Measurements from ENCODE around the gene DNAH2.

The DNAH2 gene

GRCh38 chr17:7864995-7865650, 147.6 kb downstream of the DNAH2 start:
- TF ChIP-seq ZNF274 (IDR thresholded peaks at IDR 0.05; ENCODE audit: low read depth, low read length) = no peak
- TF ChIP-seq SUZ12 (IDR thresholded peaks at IDR 0.05; ENCODE audit: extremely low read depth, insufficient read depth, insufficient read length) = no peak
- no peak for TF ChIP-seq YY1 (IDR thresholded peaks at IDR 0.05; ENCODE audit: insufficient read depth, insufficient read length)
- H3K4me1 ChIP-seq (ENCODE audit: insufficient read depth, insufficient read length) = no peaks in the 10 kb centered on the region
- H3K27me3 ChIP-seq (ENCODE audit: insufficient read depth, insufficient read length) = no peaks in the 10 kb centered on the region
- peaks cover 5% of the 10 kb centered on the region; the same call in 1 of the 2 replicates for H3K9me3 ChIP-seq (ENCODE audit: insufficient read depth, low read length)
- no peak overlapping the region for H3K4me3 ChIP-seq (ENCODE audit: insufficient read length, low read depth)
- peaks cover 31% of the 10 kb centered on the region for H3K36me3 ChIP-seq (ENCODE audit: insufficient read depth, insufficient read length, low read length)
- no peak for DNase-seq (ENCODE audit: low read depth, low spot score)
- H3K9ac ChIP-seq (ENCODE audit: insufficient read length, low read depth) = no peak overlapping the region

- no peak for DNase-seq (ENCODE audit: low read depth, low spot score)
- TF ChIP-seq ZNF274 (IDR thresholded peaks at IDR 0.05; ENCODE audit: low read depth, low read length) (no peak), SUZ12 (IDR thresholded peaks at IDR 0.05; ENCODE audit: extremely low read depth, insufficient read depth, insufficient read length) (no peak), YY1 (IDR thresholded peaks at IDR 0.05; ENCODE audit: insufficient read depth, insufficient read length) (no peak)
- peaks cover 11% of the 10 kb centered on the region for H3K36me3 ChIP-seq (ENCODE audit: insufficient read depth, insufficient read length, low read length)
- H3K27me3 ChIP-seq (ENCODE audit: insufficient read depth, insufficient read length) = no peaks in the 10 kb centered on the region
- H3K9me3 ChIP-seq (ENCODE audit: insufficient read depth, low read length) = peaks cover 5% of the 10 kb centered on the region; the same call in 1 of the 2 replicates
- H3K4me3 ChIP-seq (ENCODE audit: insufficient read length, low read depth) = no peak overlapping the region
- no peaks in the 10 kb centered on the region for H3K4me1 ChIP-seq (ENCODE audit: insufficient read depth, insufficient read length)
- no peak overlapping the region for H3K9ac ChIP-seq (ENCODE audit: insufficient read length, low read depth)
These were observed 150.4 kb downstream of the DNAH2 start for GRCh38 chr17:7867881-7868329.

GRCh38 chr17:7873051-7873450, 155.5 kb downstream of the DNAH2 start:
- no peak for TF ChIP-seq YY1 (IDR thresholded peaks at IDR 0.05; ENCODE audit: insufficient read depth, insufficient read length)
- no peak for DNase-seq (ENCODE audit: low read depth, low spot score)
- Histone ChIP-seq H3K27me3 (ENCODE audit: insufficient read depth, insufficient read length) (no peaks in the 10 kb centered on the region), H3K36me3 (ENCODE audit: insufficient read depth, insufficient read length, low read length) (no peaks in the 10 kb centered on the region), H3K4me3 (ENCODE audit: insufficient read length, low read depth) (no peak overlapping the region), H3K9me3 (ENCODE audit: insufficient read depth, low read length) (no peaks in the 10 kb centered on the region), H3K9ac (ENCODE audit: insufficient read length, low read depth) (no peak overlapping the region), H3K4me1 (ENCODE audit: insufficient read depth, insufficient read length) (no peaks in the 10 kb centered on the region)

GRCh38 chr17:7875804-7876370, 158.3 kb downstream of the DNAH2 start:
- H3K4me3 ChIP-seq (ENCODE audit: insufficient read length, low read depth) = no peak overlapping the region
- H3K9ac ChIP-seq (ENCODE audit: insufficient read length, low read depth) = no peak overlapping the region
- no peak for DNase-seq (ENCODE audit: low read depth, low spot score)
- TF ChIP-seq SUZ12 (IDR thresholded peaks at IDR 0.05; ENCODE audit: extremely low read depth, insufficient read depth, insufficient read length) (no peak), YY1 (IDR thresholded peaks at IDR 0.05; ENCODE audit: insufficient read depth, insufficient read length) (no peak), ZNF274 (IDR thresholded peaks at IDR 0.05; ENCODE audit: low read depth, low read length) (no peak)
- H3K9me3 ChIP-seq (ENCODE audit: insufficient read depth, low read length) = no peaks in the 10 kb centered on the region
- H3K4me1 ChIP-seq (ENCODE audit: insufficient read depth, insufficient read length) = no peaks in the 10 kb centered on the region
- peaks cover 20% of the 10 kb centered on the region for H3K36me3 ChIP-seq (ENCODE audit: insufficient read depth, insufficient read length, low read length)
- no peaks in the 10 kb centered on the region for H3K27me3 ChIP-seq (ENCODE audit: insufficient read depth, insufficient read length)

GRCh38 chr17:7878234-7878633, 160.7 kb downstream of the DNAH2 start:
- TF ChIP-seq ZNF274 (IDR thresholded peaks at IDR 0.05; ENCODE audit: low read depth, low read length) = no peak
- no peak for TF ChIP-seq SUZ12 (IDR thresholded peaks at IDR 0.05; ENCODE audit: extremely low read depth, insufficient read depth, insufficient read length)
- no peak for TF ChIP-seq YY1 (IDR thresholded peaks at IDR 0.05; ENCODE audit: insufficient read depth, insufficient read length)
- Histone ChIP-seq H3K4me3 (ENCODE audit: insufficient read length, low read depth) (no peak overlapping the region), H3K9ac (ENCODE audit: insufficient read length, low read depth) (no peak overlapping the region), H3K9me3 (ENCODE audit: insufficient read depth, low read length) (no peaks in the 10 kb centered on the region), H3K4me1 (ENCODE audit: insufficient read depth, insufficient read length) (no peaks in the 10 kb centered on the region), H3K27me3 (ENCODE audit: insufficient read depth, insufficient read length) (no peaks in the 10 kb centered on the region), H3K36me3 (ENCODE audit: insufficient read depth, insufficient read length, low read length) (peaks cover 33% of the 10 kb centered on the region)
- DNase-seq (ENCODE audit: low read depth, low spot score) = no peak

- Histone ChIP-seq H3K36me3 (ENCODE audit: insufficient read depth, insufficient read length, low read length) (peaks cover 33% of the 10 kb centered on the region), H3K4me3 (ENCODE audit: insufficient read length, low read depth) (no peak overlapping the region), H3K4me1 (ENCODE audit: insufficient read depth, insufficient read length) (no peaks in the 10 kb centered on the region), H3K9ac (ENCODE audit: insufficient read length, low read depth) (no peak overlapping the region), H3K27me3 (ENCODE audit: insufficient read depth, insufficient read length) (no peaks in the 10 kb centered on the region), H3K9me3 (ENCODE audit: insufficient read depth, low read length) (no peaks in the 10 kb centered on the region)
- no peak for DNase-seq (ENCODE audit: low read depth, low spot score)
- TF ChIP-seq SUZ12 (IDR thresholded peaks at IDR 0.05; ENCODE audit: extremely low read depth, insufficient read depth, insufficient read length) = no peak
- TF ChIP-seq YY1 (IDR thresholded peaks at IDR 0.05; ENCODE audit: insufficient read depth, insufficient read length) = no peak
- no peak for TF ChIP-seq ZNF274 (IDR thresholded peaks at IDR 0.05; ENCODE audit: low read depth, low read length)
These were observed 162.7 kb downstream of the DNAH2 start for GRCh38 chr17:7880076-7880868.

Data from NT2/D1 (cell line).